SK-N-SH treated with all-trans-retinoic acid at 6 μM for 48 hours (cell line): ENCODE results near the gene CHMP1B.

Source experiments
- ATAC-seq: fragments of 200-7000 bp; cut with Tn5 transposase; 3 replicates; pipeline ENCODE4 v1.9.1; 2020; ENCODE audit warnings: mild to moderate bottlenecking, moderate library complexity
- BACH2 ChIP-seq: fragments of 250-450 bp; sonication (Bioruptor Pico); IDR thresholded peaks from 2 replicates; pipeline ENCODE4 v1.9.0; 2021; ENCODE audit warnings: mild to moderate bottlenecking, borderline replicate concordance
- CREB5 ChIP-seq: fragments of 250-450 bp; sonication (Bioruptor Pico); IDR thresholded peaks from 2 replicates; pipeline ENCODE4 v1.5.1; 2020; ENCODE audit warnings: low read depth, mild to moderate bottlenecking, moderate library complexity
- CSDC2 ChIP-seq: fragments of 250-450 bp; sonication (Bioruptor Pico); IDR thresholded peaks from 2 replicates; pipeline ENCODE4 v1.5.0; 2020; ENCODE audit warnings: mild to moderate bottlenecking, moderate library complexity
- ESRRG ChIP-seq: fragments of 250-450 bp; sonication (Bioruptor Pico); IDR thresholded peaks from 2 replicates; pipeline ENCODE4 v1.6.1; 2021; ENCODE audit warnings: mild to moderate bottlenecking
- GLIS3 ChIP-seq: fragments of 250-450 bp; sonication (Bioruptor Pico); IDR thresholded peaks from 2 replicates; pipeline ENCODE4 v1.5.0; 2020; ENCODE audit warnings: mild to moderate bottlenecking, moderate library complexity
- ISL1 ChIP-seq: fragments of 250-450 bp; sonication (Bioruptor Pico); IDR thresholded peaks from 2 replicates; pipeline ENCODE4 v2.1.2; 2022; ENCODE audit warnings: mild to moderate bottlenecking, moderate library complexity
- OSR1 ChIP-seq: fragments of 250-450 bp; sonication (Bioruptor Pico); IDR thresholded peaks from 2 replicates; pipeline ENCODE4 v1.8.0; 2022; ENCODE audit warnings: moderate library complexity, mild to moderate bottlenecking, inconsistent platforms
- PATZ1 ChIP-seq: fragments of 250-450 bp; sonication (Bioruptor Pico); IDR thresholded peaks from 2 replicates; pipeline ENCODE4 v1.8.0; 2020; ENCODE audit warnings: mild to moderate bottlenecking, moderate library complexity, borderline replicate concordance
- POU6F1 ChIP-seq: fragments of 250-450 bp; sonication (Bioruptor Pico); IDR thresholded peaks from 2 replicates; pipeline ENCODE4 v1.8.0; 2021; ENCODE audit warnings: low read depth, mild to moderate bottlenecking, moderate library complexity, borderline replicate concordance
- PPARA ChIP-seq: fragments of 250-450 bp; sonication (Bioruptor Pico); IDR thresholded peaks from 2 replicates; pipeline ENCODE4 v1.5.0; 2020; ENCODE audit warnings: mild to moderate bottlenecking, borderline replicate concordance
- RARB ChIP-seq: fragments of 250-450 bp; sonication (Bioruptor Pico); IDR thresholded peaks from 2 replicates; pipeline ENCODE4 v1.8.0; 2021; ENCODE audit warnings: mild to moderate bottlenecking, moderate library complexity
- SNAI2 ChIP-seq: fragments of 250-450 bp; sonication (Bioruptor Pico); IDR thresholded peaks from 2 replicates; pipeline ENCODE4 v1.5.0; 2020; ENCODE audit warnings: mild to moderate bottlenecking, moderate library complexity
- TCF4 ChIP-seq: fragments of 250-450 bp; sonication (Bioruptor Pico); IDR thresholded peaks from 2 replicates; pipeline ENCODE4 v1.8.0; 2021; ENCODE audit warnings: mild to moderate bottlenecking, moderate library complexity, borderline replicate concordance
- TOX ChIP-seq: fragments of 250-450 bp; sonication (Bioruptor Pico); IDR thresholded peaks from 2 replicates; pipeline ENCODE4 v1.8.0; 2021; ENCODE audit warnings: mild to moderate bottlenecking, moderate library complexity, borderline replicate concordance
- TSHZ2 ChIP-seq: fragments of 250-450 bp; sonication (Bioruptor Pico); IDR thresholded peaks from 2 replicates; pipeline ENCODE4 v1.5.0; 2020; ENCODE audit warnings: mild to moderate bottlenecking, moderate library complexity
- ZC3H10 ChIP-seq: fragments of 250-450 bp; sonication (Bioruptor Pico); IDR thresholded peaks from 2 replicates; pipeline ENCODE4 v1.5.1; 2021; ENCODE audit warnings: mild to moderate bottlenecking, moderate library complexity
- ZFP3 ChIP-seq: fragments of 250-450 bp; sonication (Bioruptor Pico); IDR thresholded peaks from 2 replicates; pipeline ENCODE4 v1.5.0; 2020; ENCODE audit warnings: mild to moderate bottlenecking, moderate library complexity
- ZFP30 ChIP-seq: fragments of 450-650 bp; formaldehyde crosslinking; IDR thresholded peaks from 2 replicates; pipeline ENCODE4 v1.5.0; 2022; ENCODE audit warnings: mild to moderate bottlenecking, moderate library complexity
- ZNF565 ChIP-seq: fragments of 450-650 bp; formaldehyde crosslinking; conservative IDR thresholded peaks from 2 replicates; pipeline ENCODE4 v1.5.0; 2020; ENCODE audit warnings: low read depth, mild to moderate bottlenecking, moderate library complexity
- ZNF70 ChIP-seq: fragments of 450-650 bp; formaldehyde crosslinking; IDR thresholded peaks from 2 replicates; pipeline ENCODE4 v1.5.0; 2020; ENCODE audit warnings: mild to moderate bottlenecking, moderate library complexity

Gene CHMP1B

GRCh38 chr18:11885278-11885947, 34.2 kb downstream of the CHMP1B start:
- TF ChIP-seq OSR1 (CRISPR knock-in tag) (no peak), SNAI2 (CRISPR knock-in tag) (no peak), GLIS3 (no peak), ZNF70 (CRISPR knock-in tag) (no peak), PPARA (no peak), TCF4 (no peak), PATZ1 (no peak), ZC3H10 (CRISPR knock-in tag) (no peak), CREB5 (CRISPR knock-in tag) (no peak), CSDC2 (CRISPR knock-in tag) (no peak), ZFP3 (CRISPR knock-in tag) (no peak)
- TF ChIP-seq, all 23 proteins: peak for 0
- no peak for ATAC-seq

GRCh38 chr18:11886577-11887110, 35.4 kb downstream of the CHMP1B start:
- ATAC-seq: no peak
- TF ChIP-seq CREB5 (CRISPR knock-in tag): no peak
- TF ChIP-seq POU6F1 (CRISPR knock-in tag): no peak
- no peak for TF ChIP-seq ZFP3 (CRISPR knock-in tag)
- no peak for TF ChIP-seq ZNF565 (CRISPR knock-in tag)
- TF ChIP-seq SNAI2 (CRISPR knock-in tag): no peak
- TF ChIP-seq BACH2 (CRISPR knock-in tag): no peak
- no peak for TF ChIP-seq TCF4
- TF ChIP-seq ZFP30 (CRISPR knock-in tag): no peak
- no peak for TF ChIP-seq GLIS3
- TF ChIP-seq RARB: no peak
- no peak for TF ChIP-seq PPARA
- TF ChIP-seq OSR1 (CRISPR knock-in tag): no peak
- no peak for TF ChIP-seq CSDC2 (CRISPR knock-in tag)
- TF ChIP-seq TSHZ2 (CRISPR knock-in tag): no peak
- TF ChIP-seq TOX (CRISPR knock-in tag): no peak
- no peak for TF ChIP-seq ESRRG (CRISPR knock-in tag)
- no peak for TF ChIP-seq ISL1 (CRISPR knock-in tag)
- TF ChIP-seq ZNF70 (CRISPR knock-in tag): no peak
- TF ChIP-seq ZC3H10 (CRISPR knock-in tag): no peak
